ENCODE results near the gene HHAT.

HHAT gene

GRCh38 chr1:210709701-210710100 is 381.0 kb downstream of the HHAT start:
- Histone ChIP-seq H3K4me3 (ENCODE audit: low read depth, low read length) (no peak overlapping the region), H3K36me3 (ENCODE audit: insufficient read depth, low read length) (no peaks in the 10 kb centered on the region), H3K27ac (ENCODE audit: low read depth, low read length) (no peak overlapping the region), H3K79me2 (ENCODE audit: control insufficient read depth, insufficient read depth, low read length, unreplicated experiment) (no peaks in the 10 kb centered on the region), H2AFZ (ENCODE audit: low read length, unreplicated experiment) (no peak overlapping the region), H3K4me1 (ENCODE audit: control insufficient read depth, insufficient read depth, low read length, unreplicated experiment) (no peaks in the 10 kb centered on the region), H3K27me3 (ENCODE audit: insufficient read depth, low read length) (no peaks in the 10 kb centered on the region)

- H3K27me3 ChIP-seq (ENCODE audit: insufficient read depth, low read length), result no peaks in the 10 kb centered on the region
- no peak overlapping the region for H3K27ac ChIP-seq (ENCODE audit: low read depth, low read length)
- no peaks in the 10 kb centered on the region for H3K79me2 ChIP-seq (ENCODE audit: control insufficient read depth, insufficient read depth, low read length, unreplicated experiment)
- no peaks in the 10 kb centered on the region for H3K4me1 ChIP-seq (ENCODE audit: control insufficient read depth, insufficient read depth, low read length, unreplicated experiment)
- H3K36me3 ChIP-seq (ENCODE audit: insufficient read depth, low read length), result no peaks in the 10 kb centered on the region
- H2AFZ ChIP-seq (ENCODE audit: low read length, unreplicated experiment), result no peak overlapping the region
- H3K4me3 ChIP-seq (ENCODE audit: low read depth, low read length), result no peak overlapping the region
These were observed 383.3 kb downstream of the HHAT start for GRCh38 chr1:210711825-210712612.

- Histone ChIP-seq H3K4me3 (ENCODE audit: low read depth, low read length) (no peak overlapping the region), H3K27ac (ENCODE audit: low read depth, low read length) (no peak overlapping the region), H3K4me1 (ENCODE audit: control insufficient read depth, insufficient read depth, low read length, unreplicated experiment) (no peaks in the 10 kb centered on the region), H3K27me3 (ENCODE audit: insufficient read depth, low read length) (no peaks in the 10 kb centered on the region), H3K79me2 (ENCODE audit: control insufficient read depth, insufficient read depth, low read length, unreplicated experiment) (no peaks in the 10 kb centered on the region), H2AFZ (ENCODE audit: low read length, unreplicated experiment) (no peak overlapping the region), H3K36me3 (ENCODE audit: insufficient read depth, low read length) (no peaks in the 10 kb centered on the region)
These were observed 386.4 kb downstream of the HHAT start for GRCh38 chr1:210715072-210715471.

GRCh38 chr1:210722410-210723081 is 393.8 kb downstream of the HHAT start:
- H2AFZ ChIP-seq (ENCODE audit: low read length, unreplicated experiment), result no peak overlapping the region
- no peaks in the 10 kb centered on the region for H3K27me3 ChIP-seq (ENCODE audit: insufficient read depth, low read length)
- H3K4me3 ChIP-seq (ENCODE audit: low read depth, low read length), result no peak overlapping the region
- no peak overlapping the region for H3K27ac ChIP-seq (ENCODE audit: low read depth, low read length)
- H3K79me2 ChIP-seq (ENCODE audit: control insufficient read depth, insufficient read depth, low read length, unreplicated experiment), result no peaks in the 10 kb centered on the region
- no peaks in the 10 kb centered on the region for H3K4me1 ChIP-seq (ENCODE audit: control insufficient read depth, insufficient read depth, low read length, unreplicated experiment)
- H3K36me3 ChIP-seq (ENCODE audit: insufficient read depth, low read length), result no peaks in the 10 kb centered on the region

GRCh38 chr1:210723646-210724045 is 394.9 kb downstream of the HHAT start:
- Histone ChIP-seq H3K36me3 (ENCODE audit: insufficient read depth, low read length) (no peaks in the 10 kb centered on the region), H3K27me3 (ENCODE audit: insufficient read depth, low read length) (no peaks in the 10 kb centered on the region), H2AFZ (ENCODE audit: low read length, unreplicated experiment) (no peak overlapping the region), H3K4me3 (ENCODE audit: low read depth, low read length) (no peak overlapping the region), H3K79me2 (ENCODE audit: control insufficient read depth, insufficient read depth, low read length, unreplicated experiment) (no peaks in the 10 kb centered on the region), H3K27ac (ENCODE audit: low read depth, low read length) (no peak overlapping the region), H3K4me1 (ENCODE audit: control insufficient read depth, insufficient read depth, low read length, unreplicated experiment) (no peaks in the 10 kb centered on the region)

GRCh38 chr1:210724768-210725167 is 396.1 kb downstream of the HHAT start:
- H3K4me3 ChIP-seq (ENCODE audit: low read depth, low read length), result no peak overlapping the region
- H2AFZ ChIP-seq (ENCODE audit: low read length, unreplicated experiment), result no peak overlapping the region
- no peaks in the 10 kb centered on the region for H3K4me1 ChIP-seq (ENCODE audit: control insufficient read depth, insufficient read depth, low read length, unreplicated experiment)
- no peak overlapping the region for H3K27ac ChIP-seq (ENCODE audit: low read depth, low read length)
- H3K27me3 ChIP-seq (ENCODE audit: insufficient read depth, low read length), result no peaks in the 10 kb centered on the region
- H3K36me3 ChIP-seq (ENCODE audit: insufficient read depth, low read length), result no peaks in the 10 kb centered on the region
- H3K79me2 ChIP-seq (ENCODE audit: control insufficient read depth, insufficient read depth, low read length, unreplicated experiment), result no peaks in the 10 kb centered on the region

Data from ACC112 (cell line).